OCI-LY3 (cell line): Measurements from ENCODE around the gene PLEKHF1.

Experiments used
- CTCF ChIP-seq: fragments of 200-600, 300-600 bp; sonication (generic); IDR thresholded peaks from 2 replicates; pipeline ENCODE4 v1.5.1; 2014; ENCODE audit warnings: antibody characterized with exemption, low read length, low read depth
- EZH2phosphoT487 ChIP-seq: fragments of 200-600 bp; shearing (Covaris generic); IDR thresholded peaks from 2 replicates; pipeline ENCODE4 v1.6.1; 2018; ENCODE audit warnings: antibody characterized with exemption, mixed run types, low read depth

GRCh38 chr19:29724746-29725145 lies 59.5 kb downstream of the PLEKHF1 start:
- TF ChIP-seq CTCF = no peak
- TF ChIP-seq EZH2phosphoT487 = no peak
